CD4-positive, alpha-beta T cell treated with Interleukin-6 at 100 ng/mL for 8 hours (primary cell): ENCODE results near the gene ZDHHC8.

ENCODE experiments used
- DNase-seq: peaks from one replicate; pipeline ENCODE4 v3.0.0-alpha.2; 2020; ENCODE audit warnings: mixed read lengths, low spot score

The ZDHHC8 gene

GRCh38 chr22:20181194-20181883, 49.7 kb downstream of the ZDHHC8 start:
- DNase-seq, result no peak

DNA sequence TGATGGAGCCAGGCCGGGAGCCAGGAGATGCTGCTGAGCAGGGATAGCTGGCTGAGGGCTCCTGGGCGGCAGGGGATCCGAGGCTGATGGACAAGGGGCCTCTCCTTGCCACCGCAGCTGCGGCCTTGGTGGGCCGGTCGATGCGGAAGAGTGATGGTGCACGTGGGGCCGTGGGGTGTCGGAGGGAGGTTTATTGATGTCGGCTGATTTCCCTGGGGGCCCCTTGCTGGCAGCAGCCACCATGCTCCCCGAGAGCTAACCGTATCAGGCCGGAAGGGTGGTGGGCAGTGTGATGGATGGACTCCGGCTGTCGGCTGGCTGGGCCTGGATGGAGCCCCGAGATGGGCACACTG, 50.3 kb downstream of the ZDHHC8 start:
- no peak for DNase-seq

DNA sequence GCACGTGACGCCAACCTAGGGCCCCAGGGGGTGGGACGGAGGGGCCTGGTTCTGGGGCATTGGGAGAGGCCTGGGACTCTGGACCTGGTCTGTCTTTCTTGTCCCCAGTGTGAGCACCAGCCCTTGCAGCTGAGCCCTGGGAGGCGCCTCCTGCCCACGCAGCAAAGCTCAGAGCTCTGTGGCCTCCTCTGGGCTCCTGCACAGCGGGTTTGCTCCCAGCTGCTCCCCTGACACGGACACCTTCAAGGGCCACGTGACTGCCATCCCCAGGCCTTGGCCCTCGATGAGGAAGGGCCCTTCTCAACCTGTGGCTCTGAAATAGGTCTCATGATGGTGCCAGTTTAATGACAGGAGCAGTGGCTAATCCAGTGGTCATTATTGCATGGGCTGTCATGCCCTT, 50.8 kb downstream of the ZDHHC8 start:
- DNase-seq, result no peak

GRCh38 chr22:20183101-20183500, 51.5 kb downstream of the ZDHHC8 start:
- DNase-seq, result no peak

DNA sequence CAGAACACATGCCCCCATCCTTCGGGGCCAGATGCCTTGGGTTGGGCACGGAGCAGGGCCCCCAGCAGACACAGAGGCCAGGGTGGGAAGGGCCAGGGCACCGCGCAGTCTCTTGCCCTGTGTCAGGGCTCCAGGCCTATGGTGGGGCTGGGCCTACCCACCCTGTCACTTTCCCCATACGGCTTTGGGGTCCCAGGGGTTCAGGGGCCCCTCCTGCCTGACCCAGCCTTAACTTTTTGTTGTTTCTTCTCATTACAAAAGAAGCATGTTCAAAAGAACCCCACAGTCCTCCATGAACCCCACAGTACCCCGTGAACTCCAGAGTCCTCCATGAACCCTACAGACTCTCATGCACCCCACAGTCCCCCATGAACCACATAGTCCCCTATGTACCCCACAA, 52.2 kb downstream of the ZDHHC8 start:
- DNase-seq, result no peak

DNA sequence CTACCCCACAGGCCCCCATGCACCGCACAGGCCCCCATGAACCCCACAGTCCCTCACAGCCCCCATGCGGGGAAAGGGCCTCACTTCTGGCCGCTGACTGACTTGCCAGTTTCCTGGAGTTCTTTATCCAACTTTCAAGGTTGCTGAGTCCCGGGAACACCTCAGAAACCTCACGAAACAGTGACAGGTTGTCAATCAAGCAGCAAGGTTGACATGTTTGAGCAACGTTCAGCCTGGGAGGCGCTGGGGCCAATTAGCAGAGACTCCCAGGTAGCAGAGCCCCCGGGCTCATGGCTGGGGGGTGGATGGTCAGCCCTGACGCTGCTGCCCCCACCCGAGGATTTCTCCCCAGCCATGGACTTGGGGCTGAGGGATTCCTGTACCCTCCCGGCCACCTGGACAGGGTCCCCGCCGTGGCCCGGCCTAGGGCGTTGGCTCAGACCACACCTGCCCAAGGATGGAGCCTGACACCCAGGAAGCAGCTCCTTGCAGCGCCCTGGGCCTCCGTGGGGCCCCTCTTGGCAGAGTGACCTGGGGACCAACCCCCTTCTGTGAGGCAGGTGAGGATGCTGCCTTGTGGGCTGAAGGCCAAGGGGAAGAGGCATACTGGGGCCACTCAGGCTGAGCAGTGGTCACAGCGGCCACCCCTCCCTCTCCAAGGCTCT, 53.0 kb downstream of the ZDHHC8 start:
- DNase-seq, result no peak

GRCh38 chr22:20185750-20186149, 54.1 kb downstream of the ZDHHC8 start:
- DNase-seq, result no peak

- DNase-seq, result no peak
Measured at GRCh38 chr22:20186183-20186870, 54.7 kb downstream of the ZDHHC8 start.

DNA sequence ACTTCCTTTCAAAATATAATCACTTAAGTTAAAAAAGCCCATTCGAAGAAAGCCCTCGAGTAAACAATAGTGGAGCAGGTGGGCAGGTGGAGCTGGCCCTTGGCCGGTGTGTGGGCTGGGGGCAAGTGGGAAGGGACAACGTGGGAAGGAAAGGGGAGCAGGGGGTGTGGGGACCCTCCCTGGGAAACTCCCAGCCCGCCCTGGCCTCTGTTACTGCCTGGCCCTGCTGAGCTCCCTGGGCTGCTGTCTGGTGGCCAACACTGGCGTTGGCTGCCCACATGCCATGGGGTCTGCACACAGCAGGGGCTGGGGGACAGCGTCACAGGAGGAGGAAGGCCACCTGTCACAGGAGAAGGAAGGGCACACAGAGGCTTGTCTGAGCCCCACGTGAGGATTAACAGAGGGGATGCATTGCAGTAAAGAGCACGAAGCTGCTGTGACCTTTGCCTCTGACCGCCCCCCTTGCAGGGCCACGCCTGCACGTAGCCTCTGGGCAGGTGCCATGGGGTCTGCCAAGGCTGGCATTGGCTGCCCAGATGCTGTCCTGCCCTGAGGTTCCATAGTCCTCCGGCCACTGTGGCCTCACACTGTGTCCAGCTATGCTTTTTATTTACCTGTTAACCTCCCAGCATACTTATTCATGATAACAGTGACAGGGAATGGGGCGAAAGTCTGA, 55.4 kb downstream of the ZDHHC8 start:
- DNase-seq, result no peak

GRCh38 chr22:20187777-20188566, 56.4 kb downstream of the ZDHHC8 start:
- no peak for DNase-seq

GRCh38 chr22:20188567-20188877, 56.9 kb downstream of the ZDHHC8 start:
- no peak for DNase-seq

- DNase-seq, result no peak
Measured at GRCh38 chr22:20191000-20191515, 59.5 kb downstream of the ZDHHC8 start.

- no peak for DNase-seq
Measured at GRCh38 chr22:20191803-20192202, 60.2 kb downstream of the ZDHHC8 start.

DNA sequence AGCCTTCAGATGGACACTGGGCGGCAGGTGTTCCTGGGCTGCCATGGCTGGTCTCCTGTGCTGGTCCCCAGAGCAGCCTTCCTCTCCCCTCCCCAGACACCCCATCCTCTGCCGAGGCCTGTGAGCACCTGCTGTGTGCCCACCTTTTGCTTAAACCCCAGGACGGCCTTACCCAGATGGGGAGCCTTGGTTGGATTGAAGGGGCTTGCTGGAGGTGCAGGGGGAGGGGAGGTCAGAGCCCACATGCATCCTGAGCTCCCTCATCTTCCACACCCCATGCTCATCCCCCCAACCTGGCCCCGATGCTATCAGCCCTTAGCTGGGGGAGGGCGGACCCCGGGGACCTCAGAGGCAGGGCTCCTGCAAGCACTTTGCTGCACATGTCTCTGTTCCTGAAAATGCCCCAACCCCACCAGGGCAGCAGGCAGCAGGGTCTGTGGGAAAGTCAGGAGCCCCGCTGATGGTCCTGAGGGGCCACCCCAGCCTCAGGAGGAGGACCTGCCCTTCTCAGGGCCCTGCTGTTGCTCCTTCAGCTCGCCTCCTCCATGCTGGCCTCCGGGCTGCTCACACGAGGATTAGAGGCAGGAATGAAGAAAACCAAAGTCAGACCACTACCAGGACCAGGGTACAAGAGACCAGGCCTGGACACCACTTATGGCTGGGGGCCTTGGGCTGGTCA, 60.8 kb downstream of the ZDHHC8 start:
- DNase-seq, result no peak

GRCh38 chr22:20192972-20193760, 61.6 kb downstream of the ZDHHC8 start:
- no peak for DNase-seq

GRCh38 chr22:20193761-20194494, 62.3 kb downstream of the ZDHHC8 start:
- no peak for DNase-seq

- DNase-seq, result no peak
Measured at GRCh38 chr22:20194681-20195593, 63.3 kb downstream of the ZDHHC8 start.

DNA sequence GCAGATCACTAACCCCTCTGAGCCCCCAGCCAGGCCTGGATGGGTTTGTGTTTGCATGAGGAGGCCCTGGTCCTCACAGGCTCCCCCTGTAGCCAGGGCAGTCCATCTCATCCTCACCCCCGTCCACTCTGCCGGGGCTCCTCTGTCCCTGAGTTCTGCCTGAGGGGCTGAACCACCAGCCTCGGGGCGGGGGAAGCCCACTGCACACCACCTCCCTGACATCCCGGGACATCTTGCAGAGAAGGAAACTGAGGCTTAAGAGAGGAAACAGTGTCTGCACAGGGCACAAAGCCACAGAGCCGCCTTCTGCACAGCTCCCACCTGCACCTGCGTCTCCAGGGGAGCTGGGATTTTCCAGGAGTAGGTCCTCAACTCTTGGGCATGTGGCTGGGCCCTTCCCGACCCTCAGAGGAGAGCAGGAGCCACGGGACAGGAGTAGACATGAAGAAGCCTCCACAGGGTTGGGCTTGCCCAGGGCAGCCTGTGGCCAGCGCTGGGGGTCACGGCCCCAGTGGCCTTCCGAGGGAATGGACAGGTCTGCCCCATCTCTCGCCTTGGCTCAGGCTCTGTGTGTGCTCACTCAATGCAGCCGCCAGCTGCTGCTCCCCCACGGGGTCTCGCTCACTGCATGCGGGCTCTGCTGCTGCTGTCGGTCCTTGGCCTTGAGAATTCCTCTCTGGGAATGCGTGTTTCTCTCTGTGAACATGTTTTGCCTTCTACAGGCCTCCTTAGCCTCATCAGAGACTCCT, 64.7 kb downstream of the ZDHHC8 start:
- no peak for DNase-seq
